GM18526 (cell line): Measurements from ENCODE around the gene CCDC38.

Source experiments
- POLR2A ChIP-seq: IDR thresholded peaks from 3 replicates; pipeline ENCODE4 v1.6.1; 2011; ENCODE audit not compliant: insufficient read length; ENCODE audit errors: extremely low read depth

CCDC38 gene

GRCh38 chr12:95830335-95831089, 111.9 kb downstream of the CCDC38 start:
- no peak for TF ChIP-seq POLR2A

- no peak for TF ChIP-seq POLR2A
Measured at GRCh38 chr12:95829395-95829794, 113.0 kb downstream of the CCDC38 start.

GRCh38 chr12:95820096-95820703, 122.2 kb downstream of the CCDC38 start:
- no peak for TF ChIP-seq POLR2A
